Lower leg skin (tissue), 4 donors: ENCODE measurements around the gene CTXN1. TPM values are rescaled to one million over a fixed set of nuclear protein-coding genes. Genes with fewer than 3 reads are reported as not detected.

Experiments
- DNase-seq, 2 donors: peaks; one replicate each; pipeline ENCODE4 v3.0.0-alpha.2; 2019; ENCODE audit warnings: low spot score in 2 of 2
- H3K4me3 ChIP-seq: fragments of 200-600 bp; sonication (generic); 2 replicates; pipeline ENCODE4 v1.5.1; 2017; ENCODE audit warnings: mild to moderate bottlenecking, low read depth; ENCODE audit not compliant: poor library complexity, severe bottlenecking
- POLR2A ChIP-seq, 2 donors: fragments of 450-650 bp; IDR thresholded peaks; one replicate each; pipeline ENCODE4 v1.6.1; 2016 to 2017; ENCODE audit warnings: antibody characterized with exemption in 2 of 2, mild to moderate bottlenecking in 1 of 2, moderate library complexity in 1 of 2
- WGBS, 2 donors: methylation state at CpG; one replicate each; pipeline ENCODE4 v1.1.5; 2018; 5-methylcytosine and 5-hydroxymethylcytosine counted together
- intact Hi-C: fragments of 100-400 bp; cut with DNase I; formaldehyde crosslinking; loops from one replicate; pipeline ENCODE4 v1.15.0; 2023; ENCODE audit warnings: low total_unique reads
- total RNA-seq, 4 donors: library from RNA; depleted of rRNA; stranded (reverse); fragments of >200 nt; gene quantifications; one replicate each; pipeline ENCODE4 v1.1.0, GENCODE V29; 2016
- TF ChIP-seq, protein P1 (sequence below), 3 donors: fragments of 450-650 bp; IDR thresholded peaks; one replicate each; pipeline ENCODE4 v1.5.1; 2016; ENCODE audit warnings: antibody characterized with exemption in 3 of 3, mild to moderate bottlenecking in 3 of 3, moderate library complexity in 2 of 3

Gene CTXN1
- total RNA-seq, 4 donors from 2014 or later: 4.0 to 4.8 (median 4.0) TPM

GRCh38 chr19:7942981-7943443 is 17.1 kb upstream of the CTXN1 start:
- peak overlapping the region; percentile 95 for H3K4me3 ChIP-seq
- no peak for DNase-seq
- intact Hi-C loops: loop anchor here (1.0 kb wide), 1 partner anchor 16 kb away; no protein-coding TSS in a partner anchor
- TF ChIP-seq POLR2A (IDR thresholded peaks at IDR 0.05): no peak
- TF ChIP-seq, protein P1, sequence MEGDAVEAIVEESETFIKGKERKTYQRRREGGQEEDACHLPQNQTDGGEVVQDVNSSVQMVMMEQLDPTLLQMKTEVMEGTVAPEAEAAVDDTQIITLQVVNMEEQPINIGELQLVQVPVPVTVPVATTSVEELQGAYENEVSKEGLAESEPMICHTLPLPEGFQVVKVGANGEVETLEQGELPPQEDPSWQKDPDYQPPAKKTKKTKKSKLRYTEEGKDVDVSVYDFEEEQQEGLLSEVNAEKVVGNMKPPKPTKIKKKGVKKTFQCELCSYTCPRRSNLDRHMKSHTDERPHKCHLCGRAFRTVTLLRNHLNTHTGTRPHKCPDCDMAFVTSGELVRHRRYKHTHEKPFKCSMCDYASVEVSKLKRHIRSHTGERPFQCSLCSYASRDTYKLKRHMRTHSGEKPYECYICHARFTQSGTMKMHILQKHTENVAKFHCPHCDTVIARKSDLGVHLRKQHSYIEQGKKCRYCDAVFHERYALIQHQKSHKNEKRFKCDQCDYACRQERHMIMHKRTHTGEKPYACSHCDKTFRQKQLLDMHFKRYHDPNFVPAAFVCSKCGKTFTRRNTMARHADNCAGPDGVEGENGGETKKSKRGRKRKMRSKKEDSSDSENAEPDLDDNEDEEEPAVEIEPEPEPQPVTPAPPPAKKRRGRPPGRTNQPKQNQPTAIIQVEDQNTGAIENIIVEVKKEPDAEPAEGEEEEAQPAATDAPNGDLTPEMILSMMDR (IDR thresholded peaks at IDR 0.05): no peak
- 3 to 4% methylated on average over 33 of the region's 33 CpGs for WGBS, 2 donors

DNA sequence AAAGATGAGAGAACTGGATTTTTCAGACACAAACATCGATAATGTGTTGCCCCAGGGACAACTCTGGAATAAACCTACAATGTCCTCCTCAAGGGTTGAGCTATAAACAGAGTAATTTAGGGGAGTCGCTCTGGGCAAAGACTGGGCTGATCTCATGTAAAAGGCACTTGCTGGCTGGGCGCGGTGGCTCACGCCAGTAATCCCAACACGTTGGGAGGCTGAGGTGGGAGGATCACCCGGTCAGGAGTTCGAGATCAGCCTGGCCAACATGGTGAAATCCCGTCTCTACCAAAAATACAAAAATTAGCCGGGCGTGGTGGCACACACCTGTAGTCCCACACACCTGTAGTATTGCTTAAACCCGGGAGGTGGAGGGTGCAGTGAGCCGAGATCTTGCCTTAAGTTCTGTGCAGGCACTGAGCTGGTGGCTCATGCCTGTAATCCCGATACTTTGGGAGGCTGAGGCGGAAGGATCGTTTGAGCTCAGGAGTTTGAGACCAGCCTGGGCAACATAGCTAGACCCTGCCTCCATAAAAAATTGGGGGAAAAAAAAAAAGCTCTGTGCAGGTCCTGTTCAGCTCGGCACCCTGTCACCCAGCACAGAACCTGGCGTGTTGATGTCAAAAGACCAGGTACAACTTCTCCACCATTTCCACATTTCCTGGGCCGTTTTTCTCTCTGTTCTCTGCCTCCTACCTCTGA is 16.1 kb upstream of the CTXN1 start:
- no peak for DNase-seq
- intact Hi-C loops: loop anchor here (1.0 kb wide), 1 partner anchor 15 kb away; no protein-coding TSS in a partner anchor
- WGBS, 2 donors: 82 to 86% methylated on average over 19 of the region's 19 CpGs
- no peak for TF ChIP-seq POLR2A (IDR thresholded peaks at IDR 0.05)
- no peak overlapping the region for H3K4me3 ChIP-seq

- no peak overlapping the region for H3K4me3 ChIP-seq
- intact Hi-C loops: no loop called here
- no peak for TF ChIP-seq POLR2A (IDR thresholded peaks at IDR 0.05)
- TF ChIP-seq, protein P1 (IDR thresholded peaks at IDR 0.05): no peak
- WGBS, 2 donors: 88 to 92% methylated on average over 11 to 13 of the region's 13 CpGs
- no peak for DNase-seq
Measured at GRCh38 chr19:7940841-7941240, 14.9 kb upstream of the CTXN1 start.

DNA sequence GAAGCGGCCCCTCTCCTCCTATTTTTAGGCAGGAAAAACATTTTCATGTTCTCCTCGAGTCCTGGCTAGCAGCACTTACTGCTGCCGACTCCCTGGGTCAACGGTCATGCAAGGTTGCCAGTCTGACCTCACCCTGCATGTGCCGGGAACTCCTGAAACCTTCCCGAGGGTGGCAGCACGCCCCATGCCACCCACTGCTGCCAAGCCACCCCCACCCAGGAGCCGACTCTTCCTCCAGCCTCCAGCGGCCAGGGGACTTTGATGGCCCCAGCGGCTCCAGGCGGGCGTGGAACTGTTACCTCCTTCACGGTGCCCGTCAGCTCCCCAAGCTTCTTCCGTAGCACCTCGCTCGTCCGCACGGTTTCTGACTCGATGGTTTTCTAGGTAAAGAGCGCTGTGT is 8.8 kb upstream of the CTXN1 start:
- 90 to 92% methylated on average over 21 of the region's 21 CpGs for WGBS, 2 donors
- TF ChIP-seq POLR2A (IDR thresholded peaks at IDR 0.05): no peak
- TF ChIP-seq, protein P1 (IDR thresholded peaks at IDR 0.05): no peak
- DNase-seq: no peak
- H3K4me3 ChIP-seq: no peak overlapping the region
- intact Hi-C loops: no loop called here

- TF ChIP-seq, protein P1 (IDR thresholded peaks at IDR 0.05): no peak
- TF ChIP-seq POLR2A (IDR thresholded peaks at IDR 0.05): no peak
- 86 to 88% methylated on average over 46 to 55 of the region's 55 CpGs for WGBS, 2 donors
- intact Hi-C loops: no loop called here
- DNase-seq: no peak
- no peak overlapping the region for H3K4me3 ChIP-seq
Measured at GRCh38 chr19:7933828-7934725, 8.1 kb upstream of the CTXN1 start.

DNA sequence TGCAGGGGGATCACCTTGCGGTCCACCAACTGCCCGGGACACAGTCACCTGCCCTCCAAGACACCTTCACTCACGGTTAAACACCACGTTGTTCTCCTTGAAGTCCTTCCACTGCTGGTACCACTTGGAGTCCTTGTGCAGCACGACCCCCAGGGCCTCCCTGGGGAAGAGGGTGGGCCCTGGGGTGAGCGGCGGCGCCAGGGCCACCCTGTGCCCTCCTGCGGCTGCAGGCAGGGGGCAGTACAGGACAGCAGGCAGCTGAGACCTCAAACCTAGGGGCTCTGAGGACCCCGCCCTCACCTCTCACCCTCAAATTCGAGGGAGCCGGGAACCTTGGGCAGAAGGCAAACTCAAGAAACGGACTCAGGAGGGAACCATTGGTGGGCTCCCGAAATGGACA is 7.5 kb upstream of the CTXN1 start:
- TF ChIP-seq, protein P1 (IDR thresholded peaks at IDR 0.05): no peak
- no peak for TF ChIP-seq POLR2A (IDR thresholded peaks at IDR 0.05)
- 81 to 91% methylated on average over 13 to 14 of the region's 14 CpGs for WGBS, 2 donors
- no peak for DNase-seq
- intact Hi-C loops: no loop called here
- H3K4me3 ChIP-seq: no peak overlapping the region
